Mucosa of descending colon (tissue), 3 donors: Measurements from ENCODE around the gene CARF. TPM values are rescaled to one million over a fixed set of nuclear protein-coding genes. Genes with fewer than 3 reads are reported as not detected.
"Not testable (repeated sequence)": the region's sequence is repeated elsewhere in the genome, so short reads cannot be mapped to it uniquely, and the experiment has no call there.

Experiments
- ATAC-seq: fragments of 200-7000 bp; cut with Tn5 transposase; one replicate; pipeline ENCODE4 v1.9.1; 2020; ENCODE audit warnings: mild to moderate bottlenecking, moderate library complexity
- DNase-seq, 3 donors: peaks; one replicate each; pipeline ENCODE4 v3.0.0-alpha.2; 2020
- H3K36me3 ChIP-seq: fragments of 200-600 bp; one replicate; pipeline ENCODE4 v1.8.0; 2021; ENCODE audit warnings: low read depth, mild to moderate bottlenecking
- H3K4me1 ChIP-seq: fragments of 200-600 bp; one replicate; pipeline ENCODE4 v1.8.0; 2021; ENCODE audit warnings: low read depth, mild to moderate bottlenecking
- H3K4me3 ChIP-seq: fragments of 200-600 bp; one replicate; pipeline ENCODE4 v1.8.0; 2021; ENCODE audit warnings: mild to moderate bottlenecking
- H3K9me3 ChIP-seq: fragments of 200-600 bp; one replicate; pipeline ENCODE4 v1.8.0; 2021; ENCODE audit warnings: mild to moderate bottlenecking
- intact Hi-C, 2 donors: fragments of 100-400 bp; cut with DNase I in 1 of 2; cut with micrococcal nuclease in 1 of 2; formaldehyde crosslinking; loops; one replicate each; pipeline versions ENCODE4 v1.11.0 to v1.11.1; 2022; cut with DNase I, micrococcal nuclease
- total RNA-seq, 3 donors: library from RNA; stranded (reverse); fragmentation: NEBNext Ultra II Directional in 2 of 3; extraction: Animal tissue kit (Norgen Biotek cat#: 25700) in 2 of 3; gene quantifications; one replicate each; pipeline versions ENCODE4 v1.2.1 to v1.2.4, GENCODE V29; 2021 to 2023
- TF ChIP-seq, protein P1 (sequence below): fragments of 200-600 bp; IDR thresholded peaks from one replicate; pipeline ENCODE4 v1.8.0; 2022; ENCODE audit warnings: antibody characterized with exemption, mild to moderate bottlenecking
- donor health status: DM: no; HTN: no; CAD: no; lungs with moderate emphysema.
- donor health status: DM: no; HTN: no; CAD: no.
- donor health status: DM: no; HTN: yes; CAD: no.

CARF gene
- total RNA-seq, 3 donors from 2014 or later: 7.0 to 12.3 (median 9.8) TPM

DNA sequence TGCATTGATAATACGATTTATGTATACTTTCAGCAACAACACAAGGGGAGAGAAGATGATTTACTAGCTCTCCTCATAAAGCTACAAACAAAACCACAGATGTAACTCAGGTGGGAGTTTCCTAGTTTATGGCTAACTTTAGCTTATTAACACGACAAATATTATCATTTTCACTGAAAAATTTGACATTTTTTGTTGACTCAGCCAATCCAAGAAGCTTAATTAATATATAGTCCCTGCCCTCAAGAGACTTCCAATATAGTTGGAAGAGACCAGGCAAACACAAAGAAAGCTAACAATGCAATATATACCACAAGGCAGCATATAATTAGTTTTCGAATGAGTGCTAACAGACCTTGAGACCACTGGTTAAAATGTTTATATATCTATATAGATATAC, 1.4 kb upstream of the CARF start:
- DNase-seq: no peak

DNA sequence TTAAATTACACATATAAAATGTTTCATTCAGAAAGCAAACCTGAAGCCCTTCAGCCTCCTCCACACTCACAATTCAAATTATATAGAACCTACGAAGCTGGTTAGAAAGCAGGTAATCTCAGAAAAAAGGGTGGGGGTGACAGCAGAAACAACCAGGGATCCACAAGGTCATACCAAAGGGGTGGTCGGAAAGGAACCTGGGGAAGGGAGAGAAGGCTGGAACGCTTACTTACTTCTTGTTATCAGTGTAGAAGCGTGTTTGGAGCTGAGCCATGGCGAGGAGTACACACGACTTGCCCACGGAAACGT, 918 bp upstream of the CARF start:
- no peak for ATAC-seq
- no peaks in the 10 kb centered on the region for H3K36me3 ChIP-seq
- TF ChIP-seq, protein P1, sequence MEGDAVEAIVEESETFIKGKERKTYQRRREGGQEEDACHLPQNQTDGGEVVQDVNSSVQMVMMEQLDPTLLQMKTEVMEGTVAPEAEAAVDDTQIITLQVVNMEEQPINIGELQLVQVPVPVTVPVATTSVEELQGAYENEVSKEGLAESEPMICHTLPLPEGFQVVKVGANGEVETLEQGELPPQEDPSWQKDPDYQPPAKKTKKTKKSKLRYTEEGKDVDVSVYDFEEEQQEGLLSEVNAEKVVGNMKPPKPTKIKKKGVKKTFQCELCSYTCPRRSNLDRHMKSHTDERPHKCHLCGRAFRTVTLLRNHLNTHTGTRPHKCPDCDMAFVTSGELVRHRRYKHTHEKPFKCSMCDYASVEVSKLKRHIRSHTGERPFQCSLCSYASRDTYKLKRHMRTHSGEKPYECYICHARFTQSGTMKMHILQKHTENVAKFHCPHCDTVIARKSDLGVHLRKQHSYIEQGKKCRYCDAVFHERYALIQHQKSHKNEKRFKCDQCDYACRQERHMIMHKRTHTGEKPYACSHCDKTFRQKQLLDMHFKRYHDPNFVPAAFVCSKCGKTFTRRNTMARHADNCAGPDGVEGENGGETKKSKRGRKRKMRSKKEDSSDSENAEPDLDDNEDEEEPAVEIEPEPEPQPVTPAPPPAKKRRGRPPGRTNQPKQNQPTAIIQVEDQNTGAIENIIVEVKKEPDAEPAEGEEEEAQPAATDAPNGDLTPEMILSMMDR: no peak
- intact Hi-C loops: no loop called here
- H3K4me1 ChIP-seq: peaks cover 8% of the 10 kb centered on the region
- peak overlapping the region; percentile 50 for H3K4me3 ChIP-seq
- no peaks in the 10 kb centered on the region for H3K9me3 ChIP-seq
- DNase-seq: no peak

More for the DNA sequence above, 1.4 kb upstream of the CARF start:
- TF ChIP-seq, protein P1: no peak
- no peak overlapping the region for H3K4me3 ChIP-seq
- peaks cover 8% of the 10 kb centered on the region for H3K4me1 ChIP-seq
- no peaks in the 10 kb centered on the region for H3K36me3 ChIP-seq
- intact Hi-C loops: no loop called here
- no peak for ATAC-seq
- H3K9me3 ChIP-seq: no peaks in the 10 kb centered on the region

DNA sequence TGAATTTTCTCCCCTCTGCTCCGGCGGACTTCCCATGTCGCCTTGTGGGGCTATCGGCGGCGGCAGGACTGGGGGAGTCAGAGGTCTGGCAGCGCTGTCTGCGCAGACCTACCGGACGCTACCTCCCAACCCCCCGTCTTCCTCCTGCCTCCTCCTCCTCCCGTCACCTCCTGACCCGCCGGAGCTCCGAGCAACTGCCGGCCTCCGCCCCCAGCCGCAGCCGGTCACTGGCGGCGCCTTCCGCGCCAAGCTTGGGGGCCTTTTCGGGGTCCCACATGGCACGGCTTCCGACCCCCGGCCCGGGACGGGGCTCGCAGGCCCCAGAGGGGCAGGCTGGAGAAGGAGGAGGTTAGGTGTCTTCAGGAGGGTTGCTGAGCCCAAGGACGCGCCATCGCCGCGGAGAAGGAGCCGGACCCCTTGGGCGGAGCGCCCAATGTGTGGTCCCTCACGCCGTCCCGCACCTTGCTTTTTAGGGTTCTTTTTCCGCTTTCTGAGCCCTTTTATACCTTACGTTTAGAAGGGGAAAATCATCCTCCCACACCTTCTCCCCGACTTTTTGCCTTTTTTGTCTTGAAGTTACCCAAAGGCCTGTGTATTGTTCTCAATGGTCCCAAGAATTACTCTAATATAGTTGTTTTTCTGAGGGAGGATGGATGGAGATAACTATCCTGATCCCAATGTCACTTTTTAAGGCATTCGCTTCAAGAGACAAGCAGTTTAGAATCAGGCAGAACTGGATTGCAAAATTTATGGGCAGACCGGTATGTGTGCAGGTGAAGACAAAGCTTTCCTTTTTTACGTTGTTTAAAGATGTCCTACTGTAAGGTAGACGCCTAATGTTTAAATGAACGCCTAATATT, 497 bp downstream of the CARF start:
- H3K9me3 ChIP-seq, H3K4me1 ChIP-seq, H3K36me3 ChIP-seq, intact Hi-C loops: not testable (repeated sequence)
- DNase-seq: peak in 2 of 3 donors; percentile 9 to 57
- peak; percentile 82 for ATAC-seq
- H3K4me3 ChIP-seq: peak overlapping the region; percentile 50

DNA sequence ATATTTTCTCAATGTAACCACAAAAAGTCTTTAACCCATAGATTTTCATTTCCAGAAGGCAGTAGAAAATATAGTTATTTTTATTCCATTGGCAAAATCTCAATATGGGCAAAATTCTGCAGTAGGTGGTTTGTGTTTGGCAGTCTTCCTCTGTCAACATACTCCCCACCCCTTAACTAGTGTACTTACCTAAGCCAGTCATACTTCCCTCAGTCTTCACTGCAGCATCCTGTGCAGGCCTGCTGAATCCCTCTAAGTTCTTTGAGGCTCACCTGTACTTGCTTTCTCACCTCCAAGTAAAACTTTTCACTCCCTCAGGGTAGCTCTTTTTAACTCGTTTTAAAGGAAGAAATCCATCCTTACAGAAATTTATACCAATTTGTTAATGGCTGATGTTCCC, 6.8 kb downstream of the CARF start:
- ATAC-seq (no peak), DNase-seq (no peak)
- no peak overlapping the region for H3K4me3 ChIP-seq
- H3K36me3 ChIP-seq: no peaks in the 10 kb centered on the region
- intact Hi-C loops: no loop called here
- H3K4me1 ChIP-seq: no peaks in the 10 kb centered on the region
- TF ChIP-seq, protein P1: no peak
- no peaks in the 10 kb centered on the region for H3K9me3 ChIP-seq

DNA sequence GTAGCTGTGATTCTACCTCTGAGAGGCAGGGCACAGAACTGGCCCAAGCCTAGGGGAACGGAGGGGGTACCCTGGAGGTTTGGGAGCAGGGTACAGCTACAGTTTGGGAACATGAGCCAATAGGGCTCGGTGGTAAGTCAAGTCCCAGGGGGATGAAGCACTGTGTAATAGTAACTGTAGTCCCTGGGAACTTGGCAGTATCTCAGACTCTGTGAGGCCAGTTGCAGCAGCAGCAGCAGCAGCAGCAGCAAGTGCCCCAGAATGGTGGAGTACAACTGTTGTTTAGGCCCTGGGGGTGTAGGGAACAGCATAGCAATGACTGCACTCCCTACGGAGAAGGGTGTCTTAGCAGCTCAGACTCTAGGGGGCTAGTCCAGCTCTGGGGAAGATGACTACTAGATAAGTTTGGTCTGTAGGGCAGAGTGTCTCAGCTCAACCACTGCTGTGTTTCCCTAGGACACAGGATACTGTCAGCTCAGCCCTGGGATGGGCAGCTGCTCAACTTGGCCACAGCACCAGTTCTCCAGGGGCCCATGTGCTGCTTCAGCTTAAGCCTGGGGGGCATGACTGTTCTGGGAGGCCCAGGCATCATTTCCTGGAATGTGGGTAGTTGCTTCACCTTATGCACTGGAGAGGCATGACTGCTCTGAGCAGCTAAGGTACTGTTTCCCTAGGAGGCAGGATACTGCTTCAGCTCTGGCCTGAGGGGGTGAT, 20.5 kb downstream of the CARF start:
- ATAC-seq: no peak
- Histone ChIP-seq H3K4me1 (no peaks in the 10 kb centered on the region), H3K36me3 (no peaks in the 10 kb centered on the region), H3K9me3 (no peaks in the 10 kb centered on the region), H3K4me3 (no peak overlapping the region)
- intact Hi-C loops: no loop called here
- DNase-seq: no peak
- TF ChIP-seq, protein P1: no peak

DNA sequence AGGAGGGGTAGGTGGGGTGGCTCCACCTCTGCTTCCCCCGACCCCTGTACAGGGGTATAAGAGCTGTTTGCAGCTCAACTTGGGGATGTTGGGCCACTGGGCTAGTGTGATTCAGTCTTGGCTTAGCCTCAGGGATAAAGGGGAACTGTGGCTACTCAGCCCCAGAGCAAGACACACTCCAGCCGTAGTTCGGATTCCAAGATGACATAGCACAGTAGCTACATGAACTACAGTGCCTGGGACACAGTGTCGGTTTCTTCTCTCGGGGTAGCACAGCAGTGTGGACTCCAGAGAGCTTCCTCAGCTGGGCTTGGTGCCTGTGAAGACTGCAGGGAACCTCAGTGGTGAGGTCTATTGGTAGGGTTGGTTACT, 21.1 kb downstream of the CARF start:
- no peaks in the 10 kb centered on the region for H3K36me3 ChIP-seq
- TF ChIP-seq, protein P1: no peak
- H3K4me3 ChIP-seq: no peak overlapping the region
- ATAC-seq: no peak
- no peaks in the 10 kb centered on the region for H3K9me3 ChIP-seq
- DNase-seq: no peak
- no peaks in the 10 kb centered on the region for H3K4me1 ChIP-seq
- intact Hi-C loops: no loop called here
